ENCODE results near the gene SLX4IP.
"Not testable (repeated sequence)": the region's sequence is repeated elsewhere in the genome, so short reads cannot be mapped to it uniquely, and the experiment has no call there.

SLX4IP gene

DNA sequence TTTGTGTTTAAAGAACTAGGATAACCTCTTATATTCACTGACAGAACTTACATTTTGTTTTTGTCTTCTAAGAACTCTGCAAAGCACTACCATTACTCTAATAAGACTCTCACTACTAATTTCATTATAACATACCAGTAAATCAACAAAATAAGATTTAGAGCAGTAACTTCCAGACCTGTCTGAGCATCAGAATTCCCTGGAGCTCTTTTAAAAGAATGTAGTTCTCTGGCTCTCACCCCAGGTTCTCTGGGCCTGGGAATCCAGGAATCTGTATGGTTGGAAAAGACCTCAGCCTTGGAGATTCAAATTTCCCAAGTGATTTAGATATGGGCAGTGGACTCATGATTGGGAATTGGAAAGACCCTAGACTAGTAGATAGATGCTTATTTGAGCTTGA is 149.3 kb downstream of the SLX4IP start:
- TF ChIP-seq, protein P1, sequence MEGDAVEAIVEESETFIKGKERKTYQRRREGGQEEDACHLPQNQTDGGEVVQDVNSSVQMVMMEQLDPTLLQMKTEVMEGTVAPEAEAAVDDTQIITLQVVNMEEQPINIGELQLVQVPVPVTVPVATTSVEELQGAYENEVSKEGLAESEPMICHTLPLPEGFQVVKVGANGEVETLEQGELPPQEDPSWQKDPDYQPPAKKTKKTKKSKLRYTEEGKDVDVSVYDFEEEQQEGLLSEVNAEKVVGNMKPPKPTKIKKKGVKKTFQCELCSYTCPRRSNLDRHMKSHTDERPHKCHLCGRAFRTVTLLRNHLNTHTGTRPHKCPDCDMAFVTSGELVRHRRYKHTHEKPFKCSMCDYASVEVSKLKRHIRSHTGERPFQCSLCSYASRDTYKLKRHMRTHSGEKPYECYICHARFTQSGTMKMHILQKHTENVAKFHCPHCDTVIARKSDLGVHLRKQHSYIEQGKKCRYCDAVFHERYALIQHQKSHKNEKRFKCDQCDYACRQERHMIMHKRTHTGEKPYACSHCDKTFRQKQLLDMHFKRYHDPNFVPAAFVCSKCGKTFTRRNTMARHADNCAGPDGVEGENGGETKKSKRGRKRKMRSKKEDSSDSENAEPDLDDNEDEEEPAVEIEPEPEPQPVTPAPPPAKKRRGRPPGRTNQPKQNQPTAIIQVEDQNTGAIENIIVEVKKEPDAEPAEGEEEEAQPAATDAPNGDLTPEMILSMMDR (IDR thresholded peaks at IDR 0.05; ENCODE audit: borderline replicate concordance, insufficient read depth, low read depth, low read length), result no peak
- H3K4me3 ChIP-seq (ENCODE audit: low read depth, low read length), result no peak overlapping the region

DNA sequence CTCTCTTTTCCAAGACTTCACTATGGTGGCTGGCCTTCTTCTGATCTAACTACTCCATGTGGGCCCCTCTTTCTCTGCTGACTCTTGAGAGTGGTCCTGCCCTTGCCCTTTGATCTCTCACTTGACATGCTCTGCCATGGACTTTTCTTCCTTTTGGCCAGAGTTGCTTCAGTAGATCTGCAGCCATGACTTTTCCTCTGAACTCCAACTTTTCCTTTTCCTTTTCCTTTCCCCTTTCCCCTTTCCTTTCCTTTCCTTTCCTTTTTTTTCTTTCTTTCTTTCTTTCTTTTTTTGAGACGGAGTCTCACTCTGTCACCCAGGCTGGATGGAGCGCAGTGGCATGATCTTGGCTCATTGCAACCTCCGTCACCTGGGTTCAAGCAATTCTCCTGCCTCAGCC is 150.2 kb downstream of the SLX4IP start:
- TF ChIP-seq, protein P1 (IDR thresholded peaks at IDR 0.05; ENCODE audit: borderline replicate concordance, insufficient read depth, low read depth, low read length), result no peak
- H3K4me3 ChIP-seq (ENCODE audit: low read depth, low read length), result no peak overlapping the region

DNA sequence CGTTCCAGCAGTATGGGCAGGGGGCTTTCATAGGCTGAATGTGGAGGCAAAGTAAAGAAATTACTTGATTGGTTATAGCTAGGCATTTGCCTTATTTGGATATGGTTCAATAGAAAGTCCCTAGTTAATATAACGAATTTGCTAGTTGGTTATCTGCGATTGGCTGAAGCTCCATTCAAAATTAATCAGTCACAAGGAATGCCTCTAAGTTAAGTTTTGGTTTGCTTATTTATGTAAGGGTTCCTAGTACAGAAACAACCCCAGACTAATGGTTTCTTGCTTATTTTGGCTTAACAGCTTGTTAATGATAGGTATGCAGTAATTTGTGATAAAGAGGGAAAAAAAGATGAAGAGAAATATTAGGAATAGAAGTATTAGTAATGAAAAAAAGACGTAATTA is 151.2 kb downstream of the SLX4IP start:
- TF ChIP-seq, protein P1 (IDR thresholded peaks at IDR 0.05; ENCODE audit: borderline replicate concordance, insufficient read depth, low read depth, low read length), result no peak

DNA sequence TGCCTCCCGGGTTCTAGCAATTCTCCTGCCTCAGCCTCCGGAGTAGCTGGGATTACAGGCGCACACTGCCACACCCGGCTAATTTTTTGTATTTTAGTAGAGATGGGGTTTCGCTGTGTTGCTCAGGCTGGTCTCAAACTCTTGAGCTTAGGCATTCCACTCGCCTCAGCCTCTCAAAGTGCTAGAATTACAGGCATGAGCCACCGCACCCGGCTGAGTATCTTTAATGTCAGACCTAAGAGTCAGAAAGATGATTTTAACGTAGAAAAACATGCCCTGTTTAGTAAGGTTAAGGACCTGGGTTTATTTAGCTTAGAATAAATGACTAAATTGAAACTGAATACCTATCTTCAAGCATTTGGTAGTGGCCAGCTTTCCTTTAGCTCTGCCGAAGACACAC is 155.3 kb downstream of the SLX4IP start:
- not testable (repeated sequence) for H3K4me3 ChIP-seq (ENCODE audit: low read depth, low read length)

More for the DNA sequence above, 151.2 kb downstream of the SLX4IP start:
- H3K4me3 ChIP-seq (ENCODE audit: low read depth, low read length), result no peak overlapping the region

DNA sequence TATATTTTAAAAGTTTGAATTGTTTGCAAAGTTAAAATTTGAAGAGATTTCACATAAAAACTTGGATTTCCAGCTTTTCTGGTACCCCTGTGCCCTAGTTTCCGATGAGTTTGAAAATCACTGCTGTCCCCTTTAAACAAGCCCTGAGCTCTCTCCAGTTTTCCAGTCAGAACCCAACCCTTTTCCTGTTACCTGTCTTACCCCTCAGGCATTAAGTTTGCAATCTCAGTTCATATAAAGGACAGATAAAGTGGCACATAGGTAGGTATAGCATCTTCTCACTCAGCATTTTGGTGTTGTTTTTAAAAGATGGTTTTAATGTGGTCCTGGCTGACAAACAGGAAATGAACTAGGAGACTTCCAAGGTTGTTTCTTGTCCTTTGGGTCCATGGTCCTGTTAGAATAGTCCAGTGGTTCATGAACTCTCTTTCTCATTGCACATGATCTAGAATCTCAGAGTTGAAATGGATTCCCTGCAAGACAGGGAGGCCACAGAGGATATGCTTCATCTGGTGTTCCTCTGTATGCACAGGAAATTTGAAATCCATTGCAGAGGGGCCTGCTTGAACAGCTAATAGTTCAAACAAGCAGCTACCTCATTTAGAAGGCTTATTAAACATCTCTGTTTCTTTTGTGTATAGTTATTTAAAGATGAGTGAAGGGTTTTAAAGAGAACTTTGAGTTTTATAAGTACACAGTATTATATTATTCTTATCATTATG is 156.0 kb downstream of the SLX4IP start:
- H3K4me3 ChIP-seq (ENCODE audit: low read depth, low read length), result no peak overlapping the region
- TF ChIP-seq, protein P1 (IDR thresholded peaks at IDR 0.05; ENCODE audit: borderline replicate concordance, insufficient read depth, low read depth, low read length), result no peak

DNA sequence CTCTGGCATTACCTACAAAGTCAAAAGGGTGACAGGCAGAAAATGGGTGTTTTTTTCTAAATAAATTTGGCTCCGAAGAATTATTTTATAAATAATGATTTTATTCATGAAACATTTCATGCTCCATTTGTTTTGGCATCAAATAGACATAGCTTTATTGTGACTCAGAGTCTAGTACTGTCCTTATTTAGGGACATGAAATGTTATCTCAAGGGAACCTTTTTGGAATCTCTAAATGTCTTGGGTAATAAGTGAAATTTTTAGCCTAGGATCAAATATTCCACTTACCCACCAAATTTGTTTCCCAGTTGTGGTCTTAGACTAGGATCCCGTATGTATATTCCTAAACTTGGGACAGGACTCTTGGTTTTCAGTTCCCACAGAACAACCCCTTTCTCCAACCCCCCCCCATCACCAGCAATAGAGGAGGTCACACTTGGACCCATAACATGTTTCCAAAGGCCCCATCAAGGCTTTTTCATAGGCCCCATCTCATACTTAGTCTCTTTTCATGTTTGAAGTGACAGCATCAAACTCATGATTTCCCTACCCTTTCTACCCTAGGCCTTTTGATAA is 156.9 kb downstream of the SLX4IP start:
- TF ChIP-seq, protein P1 (IDR thresholded peaks at IDR 0.05; ENCODE audit: borderline replicate concordance, insufficient read depth, low read depth, low read length), result no peak
- H3K4me3 ChIP-seq (ENCODE audit: low read depth, low read length), result no peak overlapping the region

DNA sequence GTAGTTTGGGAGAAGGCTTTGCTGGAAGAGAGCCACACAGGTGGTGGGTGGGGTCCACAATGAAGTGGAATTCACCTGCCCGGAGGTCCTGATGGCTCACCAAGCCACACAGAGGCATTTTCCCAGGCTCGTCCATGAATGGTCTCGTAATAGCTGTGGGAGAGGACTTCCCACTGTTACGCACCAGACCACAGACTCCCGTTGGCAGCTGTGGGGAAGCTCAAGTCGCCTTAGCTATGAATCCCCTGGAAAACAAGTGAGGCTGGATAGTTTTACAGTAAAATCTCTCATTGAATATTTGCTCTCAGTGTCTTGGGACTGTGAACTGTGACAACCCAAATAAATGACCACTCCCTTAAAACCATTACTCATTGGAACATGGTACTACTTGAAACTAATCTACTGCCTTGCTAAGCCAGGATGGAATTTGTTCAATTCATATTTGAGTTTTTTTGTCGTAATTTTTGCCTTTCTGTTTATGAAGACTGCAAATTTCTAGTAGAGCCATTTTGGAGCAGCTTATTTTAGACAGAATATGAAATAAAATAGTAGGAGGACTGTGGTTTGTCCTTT is 159.3 kb downstream of the SLX4IP start:
- H3K4me3 ChIP-seq (ENCODE audit: low read depth, low read length), result no peak overlapping the region
- TF ChIP-seq, protein P1 (IDR thresholded peaks at IDR 0.05; ENCODE audit: borderline replicate concordance, insufficient read depth, low read depth, low read length), result no peak

Measured in GM12875 (cell line).